Fibroblast of the aortic adventitia (primary cell): ENCODE data around the gene DNAJB13. TPM values are rescaled to one million over a fixed set of nuclear protein-coding genes. Genes with fewer than 3 reads are reported as not detected.

ENCODE experiments used
- DNase-seq: peaks from one replicate; pipeline ENCODE4 v3.0.0-alpha.2; 2010; ENCODE audit warnings: low read depth
- H3K4me3 ChIP-seq: 2 replicates; pipeline ENCODE4 v1.5.1; 2011; ENCODE audit warnings: low read depth, mild to moderate bottlenecking, control low read depth, low read length, moderate library complexity
- total RNA-seq: library from RNA; depleted of rRNA; stranded (reverse); fragments of >200 nt; gene quantifications from 2 replicates; pipeline ENCODE4 v1.2.3, GENCODE V29; 2012; ENCODE audit warnings: low replicate concordance
- TF ChIP-seq, protein P1 (sequence below): IDR thresholded peaks from 2 replicates; pipeline ENCODE4 v1.5.1; 2011; ENCODE audit warnings: mild to moderate bottlenecking, low read length, control low read depth, inconsistent platforms; ENCODE audit not compliant: insufficient read depth

The DNAJB13 gene
- total RNA-seq, 1 donor = not detected

DNA sequence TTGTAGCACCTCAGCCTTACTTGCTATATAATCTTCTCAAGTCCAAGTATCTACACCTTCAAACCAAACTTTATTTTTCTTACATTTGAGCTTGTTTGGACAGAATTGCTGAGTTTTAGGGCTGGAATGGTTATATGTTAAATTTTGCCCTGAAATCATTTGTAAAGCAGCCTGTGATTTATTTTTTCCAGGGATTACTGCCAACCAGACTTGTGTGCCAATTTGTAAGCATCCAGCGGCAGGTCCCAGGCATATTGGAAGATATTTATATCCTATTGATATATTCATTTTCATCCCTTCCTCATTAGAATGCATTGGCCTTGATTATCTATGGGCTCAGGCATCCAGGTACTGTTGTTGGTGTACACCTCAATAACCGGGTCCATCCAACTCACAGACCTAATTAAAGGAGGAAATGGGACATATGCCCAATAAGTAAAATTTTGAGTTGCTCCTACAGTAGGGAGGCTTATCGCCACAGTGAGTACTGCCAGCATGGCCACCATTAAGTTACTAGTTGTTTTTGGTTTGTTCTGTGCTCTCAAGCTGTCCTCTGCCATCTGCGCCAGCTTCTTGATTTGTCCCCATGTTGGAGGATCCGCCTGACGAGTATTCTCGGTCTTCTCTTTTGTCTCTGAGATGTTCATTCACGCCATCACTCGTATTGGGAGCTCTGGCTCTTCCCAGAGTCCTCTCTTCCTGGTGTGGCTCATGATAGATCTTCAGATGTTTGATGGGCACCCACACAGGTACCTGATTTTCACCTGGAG lies 9.8 kb upstream of the DNAJB13 start:
- DNase-seq = peak; percentile 16
- TF ChIP-seq, protein P1, sequence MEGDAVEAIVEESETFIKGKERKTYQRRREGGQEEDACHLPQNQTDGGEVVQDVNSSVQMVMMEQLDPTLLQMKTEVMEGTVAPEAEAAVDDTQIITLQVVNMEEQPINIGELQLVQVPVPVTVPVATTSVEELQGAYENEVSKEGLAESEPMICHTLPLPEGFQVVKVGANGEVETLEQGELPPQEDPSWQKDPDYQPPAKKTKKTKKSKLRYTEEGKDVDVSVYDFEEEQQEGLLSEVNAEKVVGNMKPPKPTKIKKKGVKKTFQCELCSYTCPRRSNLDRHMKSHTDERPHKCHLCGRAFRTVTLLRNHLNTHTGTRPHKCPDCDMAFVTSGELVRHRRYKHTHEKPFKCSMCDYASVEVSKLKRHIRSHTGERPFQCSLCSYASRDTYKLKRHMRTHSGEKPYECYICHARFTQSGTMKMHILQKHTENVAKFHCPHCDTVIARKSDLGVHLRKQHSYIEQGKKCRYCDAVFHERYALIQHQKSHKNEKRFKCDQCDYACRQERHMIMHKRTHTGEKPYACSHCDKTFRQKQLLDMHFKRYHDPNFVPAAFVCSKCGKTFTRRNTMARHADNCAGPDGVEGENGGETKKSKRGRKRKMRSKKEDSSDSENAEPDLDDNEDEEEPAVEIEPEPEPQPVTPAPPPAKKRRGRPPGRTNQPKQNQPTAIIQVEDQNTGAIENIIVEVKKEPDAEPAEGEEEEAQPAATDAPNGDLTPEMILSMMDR = no peak
- H3K4me3 ChIP-seq = no peak overlapping the region

DNA sequence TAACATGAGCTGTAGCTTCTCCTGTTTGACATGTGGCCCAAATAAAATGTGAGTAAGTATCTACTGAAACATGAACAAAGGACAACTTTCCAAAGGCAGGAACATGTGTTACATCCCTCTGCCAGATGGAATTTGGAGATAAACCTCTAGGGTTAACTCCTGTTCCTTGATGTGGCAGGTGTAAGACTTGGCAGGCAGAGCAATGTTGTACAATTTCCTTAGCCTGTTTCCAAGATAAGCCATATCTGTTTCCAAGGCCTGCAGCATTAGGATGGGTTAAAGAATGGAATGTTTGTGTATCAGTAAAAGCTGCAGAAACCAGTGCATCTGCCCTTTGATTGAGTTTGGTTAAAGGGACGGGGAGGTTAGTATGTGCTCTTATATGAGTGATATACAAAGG lies 8.8 kb upstream of the DNAJB13 start:
- TF ChIP-seq, protein P1 = no peak
- no peak overlapping the region for H3K4me3 ChIP-seq

DNA sequence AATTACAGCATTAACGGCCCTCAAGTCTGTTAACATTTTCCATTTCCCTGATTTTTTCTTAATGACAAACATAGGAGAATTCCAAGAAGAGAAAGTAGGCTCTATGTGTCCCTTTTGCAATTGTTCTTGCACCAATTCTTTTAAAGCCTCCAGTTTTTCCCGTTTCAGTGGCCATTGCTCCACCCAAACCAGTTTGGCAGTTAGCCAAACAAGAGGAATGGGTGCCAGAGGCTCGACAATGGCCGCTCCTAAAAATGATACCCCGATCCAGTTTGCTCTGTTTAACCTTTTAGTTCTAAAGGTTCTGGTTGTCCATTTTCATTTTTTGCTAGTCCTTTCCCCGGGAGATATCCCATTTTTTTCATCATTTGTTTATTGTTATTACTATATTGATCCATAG lies 6.7 kb upstream of the DNAJB13 start:
- no peak overlapping the region for H3K4me3 ChIP-seq
- TF ChIP-seq, protein P1 = no peak
- no peak for DNase-seq

More for the DNA sequence above, 8.8 kb upstream of the DNAJB13 start:
- no peak for DNase-seq

DNA sequence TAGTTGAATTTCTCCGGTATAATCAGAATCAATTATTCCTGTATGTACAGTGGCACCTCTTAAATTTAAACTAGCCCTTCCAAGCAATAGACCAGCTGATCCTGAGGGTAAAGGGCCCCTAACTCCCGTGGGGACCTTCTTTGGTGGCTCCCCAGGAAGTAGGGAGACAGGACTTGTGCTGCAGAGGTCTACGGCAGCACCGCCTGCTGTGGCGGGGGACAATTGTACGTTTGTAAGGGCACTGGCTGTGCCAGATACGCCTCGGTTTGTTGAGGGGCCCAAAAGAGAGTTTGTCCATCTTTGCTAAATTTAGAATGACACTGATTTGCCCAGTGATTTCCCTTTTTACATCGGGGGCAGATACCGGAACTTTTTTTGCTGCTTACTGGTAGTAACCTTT lies 5.9 kb upstream of the DNAJB13 start:
- TF ChIP-seq, protein P1 = no peak

DNA sequence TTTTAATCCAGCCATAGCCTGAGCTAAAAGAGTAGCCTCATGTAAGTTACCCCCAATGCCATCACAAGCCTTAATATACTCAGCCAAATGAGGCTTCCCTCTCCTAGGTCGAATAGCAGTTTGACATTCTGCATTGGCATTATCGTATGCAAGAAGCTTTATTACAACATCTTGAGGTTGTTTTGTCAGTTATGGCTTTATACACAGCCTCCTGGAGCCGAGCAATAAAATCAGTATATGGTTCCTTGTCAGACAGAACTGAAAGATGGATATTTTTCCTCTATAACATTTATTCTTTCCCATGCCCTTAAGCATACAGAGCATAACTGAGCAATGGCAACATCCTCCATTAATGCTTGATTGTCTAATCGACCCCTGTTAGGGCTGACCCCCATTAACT lies 5.4 kb upstream of the DNAJB13 start:
- TF ChIP-seq, protein P1 = no peak
- H3K4me3 ChIP-seq = no peak overlapping the region
- no peak for DNase-seq

More for the DNA sequence above, 5.9 kb upstream of the DNAJB13 start:
- no peak overlapping the region for H3K4me3 ChIP-seq
- DNase-seq = no peak

DNA sequence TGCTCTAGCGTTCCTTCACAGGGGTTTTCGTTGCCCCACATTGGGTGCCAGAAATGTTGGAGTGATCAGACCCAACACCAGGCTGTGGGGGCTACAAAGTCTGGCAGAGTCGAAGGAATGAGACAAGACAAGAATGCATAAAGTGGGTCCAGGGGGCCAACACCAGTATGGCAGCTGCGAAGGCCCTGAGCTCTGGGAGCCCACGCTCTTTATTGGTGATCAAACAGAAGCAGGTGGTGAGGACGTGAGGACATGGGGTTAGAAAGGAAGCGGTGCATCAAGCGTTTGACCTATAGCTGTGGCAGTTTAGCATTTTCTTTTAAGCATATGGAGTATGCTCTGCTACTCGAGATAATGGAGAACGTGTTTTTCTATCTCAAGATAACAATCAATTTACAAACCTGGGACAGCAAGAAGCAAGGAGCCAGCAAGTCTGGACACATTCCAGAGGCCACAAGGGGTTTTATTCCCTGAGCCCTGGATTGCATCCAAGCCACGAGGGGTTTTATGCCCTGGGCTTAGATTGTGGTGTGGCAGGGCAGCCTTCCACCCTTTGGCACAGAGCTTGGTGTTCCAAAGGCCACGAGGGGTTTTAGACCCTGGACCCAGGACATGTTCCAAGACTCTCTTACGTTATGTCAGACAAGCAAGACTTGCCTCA lies 3.9 kb upstream of the DNAJB13 start:
- TF ChIP-seq, protein P1 = no peak
- no peak for DNase-seq
- no peak overlapping the region for H3K4me3 ChIP-seq
